B cell (primary cell): Measurements from ENCODE around the gene LSP1. TPM values are rescaled to one million over a fixed set of nuclear protein-coding genes. Genes with fewer than 3 reads are reported as not detected.
A peak's percentile ranks its signal among the peaks of the same experiment; 100 is the strongest.

ENCODE experiments used
- ATAC-seq: fragments of 200-7000 bp; cut with Tn5 transposase; one replicate; pipeline ENCODE4 v1.10.0; 2021; ENCODE audit warnings: low read depth, mild to moderate bottlenecking, moderate number of reproducible peaks, moderate library complexity
- CTCF ChIA-PET: fragments of 350-600 bp; sonication (Branson Sonifier 250); formaldehyde crosslinking; loops from one replicate; lab custom pipeline; 2021; ENCODE audit warnings: antibody characterized with exemption, inconsistent platforms; lab: Charles Lee
- POLR2A ChIA-PET: fragments of 350-600 bp; sonication (Branson Sonifier 250); formaldehyde crosslinking; loops from one replicate; lab custom pipeline; 2021; ENCODE audit warnings: antibody characterized with exemption; lab: Charles Lee
- DNase-seq: peaks from one replicate; pipeline ENCODE4 v3.0.0; 2013
- H2AFZ ChIP-seq: 2 replicates; pipeline ENCODE4 v1.6.1; 2012; ENCODE audit warnings: mild to moderate bottlenecking, low read depth, low read length; ENCODE audit not compliant: insufficient read depth, poor library complexity, severe bottlenecking
- H3K27ac ChIP-seq, 2 donors: 1 replicate in 1 of 2; 2 replicates in 1 of 2; pipeline ENCODE4 v1.5.1; 2012 to 2013; ENCODE audit warnings: low read length in 2 of 2, mild to moderate bottlenecking in 2 of 2, moderate library complexity in 1 of 2
- H3K27me3 ChIP-seq, 4 experiments: fragments of 200-600 bp in 1 of 4; sonication (generic) in 1 of 4; replicated peaks in 1 of 4; 1 replicate in 2 of 4; 2 replicates in 2 of 4; pipeline versions ENCODE4 v1.6.1 to v1.7.0; 2013 to 2016; ENCODE audit warnings: low read length in 3 of 4, mild to moderate bottlenecking in 2 of 4, mixed read lengths in 1 of 4, moderate library complexity in 1 of 4; ENCODE audit not compliant: insufficient read depth in 4 of 4, control insufficient read depth in 3 of 4; ENCODE audit errors: control extremely low read depth in 1 of 4
- H3K36me3 ChIP-seq, 2 experiments: replicated peaks in 1 of 2; 1 replicate in 1 of 2; 2 replicates in 1 of 2; pipeline versions ENCODE4 v1.6.1 to v1.7.1; 2013; ENCODE audit warnings: low read length in 1 of 2; ENCODE audit not compliant: insufficient read depth in 2 of 2, control insufficient read depth in 1 of 2; ENCODE audit errors: control extremely low read depth in 1 of 2, extremely low read depth in 1 of 2
- H3K4me1 ChIP-seq, 2 donors: fragments of 200-600 bp in 1 of 2; sonication (generic) in 1 of 2; 1 replicate in 1 of 2; 2 replicates in 1 of 2; pipeline versions ENCODE4 v1.5.1 to v1.6.1; 2013 to 2017; ENCODE audit warnings: low read length in 2 of 2; ENCODE audit not compliant: control insufficient read depth in 2 of 2, insufficient read depth in 2 of 2
- H3K4me2 ChIP-seq: replicated peaks from 2 replicates; pipeline ENCODE3; 2012; ENCODE audit warnings: mild to moderate bottlenecking, low read depth, low read length; ENCODE audit not compliant: poor library complexity, severe bottlenecking
- H3K4me3 ChIP-seq, 5 experiments: fragments of 200-600 bp in 1 of 5; sonication (generic) in 1 of 5; 1 replicate in 3 of 5; 2 replicates in 2 of 5; pipeline versions ENCODE4 v1.5.1 to v1.7.0; 2011 to 2016; ENCODE audit warnings: low read length in 4 of 5, mild to moderate bottlenecking in 4 of 5, low read depth in 2 of 5, control low read depth in 1 of 5, moderate library complexity in 1 of 5; ENCODE audit not compliant: insufficient read depth in 1 of 5; ENCODE audit errors: control extremely low read depth in 1 of 5, extremely low read depth in 1 of 5
- H3K79me2 ChIP-seq: fragments of 200-600 bp; sonication (generic); one replicate; pipeline ENCODE4 v1.6.0; 2016; ENCODE audit warnings: low read length; ENCODE audit not compliant: control insufficient read depth, insufficient read depth
- H3K9ac ChIP-seq: fragments of 200-600 bp; sonication (generic); 2 replicates; pipeline ENCODE4 v1.6.1; 2017; ENCODE audit warnings: mild to moderate bottlenecking, low read length, moderate library complexity
- H3K9me3 ChIP-seq, 3 donors: one replicate each; pipeline versions ENCODE4 v1.6.1 to v1.7.1; 2013; ENCODE audit warnings: low read length in 2 of 3; ENCODE audit not compliant: control insufficient read depth in 2 of 3, insufficient read depth in 1 of 3; ENCODE audit errors: control extremely low read depth in 1 of 3
- H4K20me1 ChIP-seq: 2 replicates; pipeline ENCODE4 v1.6.0; 2012; ENCODE audit warnings: mild to moderate bottlenecking, low read length; ENCODE audit not compliant: insufficient read depth, control insufficient read depth, poor library complexity, severe bottlenecking
- H3K27ac Mint-ChIP-seq: one replicate; pipeline ENCODE4 v1.8.0; 2021; ENCODE audit warnings: mixed read lengths
- H3K27me3 Mint-ChIP-seq: one replicate; pipeline ENCODE4 v1.8.0; 2021; ENCODE audit warnings: mixed read lengths
- H3K4me1 Mint-ChIP-seq: one replicate; pipeline ENCODE4 v1.8.0; 2021; ENCODE audit warnings: mixed read lengths
- H3K4me3 Mint-ChIP-seq: one replicate; pipeline ENCODE4 v1.8.0; 2021; ENCODE audit warnings: mixed read lengths
- H3K9me3 Mint-ChIP-seq: one replicate; pipeline ENCODE4 v1.8.0; 2022; ENCODE audit warnings: mixed read lengths; ENCODE audit not compliant: insufficient read depth
- CTCF ChIP-seq: fragments of 200-600 bp; IDR thresholded peaks from one replicate; pipeline ENCODE4 v1.8.0; 2022; ENCODE audit warnings: antibody characterized with exemption, mild to moderate bottlenecking
- EZH2 ChIP-seq: IDR thresholded peaks from 2 replicates; pipeline ENCODE4 v1.6.1; 2012; ENCODE audit warnings: borderline replicate concordance, low read depth, mild to moderate bottlenecking, moderate library complexity, low read length; ENCODE audit not compliant: insufficient read depth, poor library complexity, severe bottlenecking
- WGBS: methylation state at CpG from one replicate; pipeline ENCODE4 v1.1.5; 2013; ENCODE audit warnings: missing lambda C conversion rate; ENCODE audit not compliant: insufficient coverage; 5-methylcytosine and 5-hydroxymethylcytosine counted together
- intact Hi-C: fragments of 100-400 bp; cut with micrococcal nuclease; formaldehyde crosslinking; loops from one replicate; pipeline ENCODE4 v1.10.0; 2022
- polyA plus RNA-seq: library from polyadenylated mRNA; depleted of rRNA; stranded (reverse); fragments of >200 nt; gene quantifications from 2 replicates; pipeline ENCODE4 v1.2.3, GENCODE V29; 2012
- total RNA-seq, 2 donors: library from RNA; stranded (reverse); fragments of 120-200 nt in 1 of 2; gene quantifications; 1 replicate in 1 of 2; 2 replicates in 1 of 2; pipeline versions ENCODE4 v1.2.3 to v1.2.4, GENCODE V29; 2013 to 2022

LSP1 gene
- total and polyA plus RNA-seq, 2 donors (not counting 1 experiment from before 2014, with no cell fraction given) = 249 to 446 TPM

- Histone ChIP-seq H3K9me3 (no peaks in the 10 kb centered on the region), H3K9ac (no peak overlapping the region), H3K79me2 (peaks cover 27% of the 10 kb centered on the region), H3K4me3 (no peak overlapping the region), H3K36me3 (peaks cover 0 to 2% of the 10 kb centered on the region in 2 experiments), H2AFZ (no peak overlapping the region), H3K27ac (no peak overlapping the region), H3K4me1 (peaks cover 62 to 84% of the 10 kb centered on the region in 2 donors), H3K4me2 (peak overlapping the region; percentile 80), H4K20me1 (no peaks in the 10 kb centered on the region), H3K27me3 (no peaks in the 10 kb centered on the region)
- no peak overlapping the region for H3K4me3 Mint-ChIP-seq
- TF ChIP-seq EZH2 = no peak
- TF ChIP-seq CTCF = no peak
- peaks cover 81% of the 10 kb centered on the region for H3K4me1 Mint-ChIP-seq
- no peaks in the 10 kb centered on the region for H3K9me3 Mint-ChIP-seq
- ATAC-seq (no peak), DNase-seq (no peak)
- POLR2A ChIA-PET = no interaction called here
- peak overlapping the region; percentile 46 for H3K27ac Mint-ChIP-seq
- CTCF ChIA-PET = interaction anchor here (1.0 to 10.2 kb wide), 5 partner anchors 8 to 152 kb away, joined by 3 to 104 read pairs (median 3); partner anchors contain the start of gene TNNI2
- H3K27me3 Mint-ChIP-seq = no peaks in the 10 kb centered on the region
- WGBS = 94% methylated on average over 9 of the region's 9 CpGs
- intact Hi-C loops = loop anchor here (10.0 kb wide), 1 partner anchor 82 kb away; the partner anchor contains the start of gene CTSD
Measured at GRCh38 chr11:1846453-1846932, 6.4 kb upstream of the LSP1 start.

DNA sequence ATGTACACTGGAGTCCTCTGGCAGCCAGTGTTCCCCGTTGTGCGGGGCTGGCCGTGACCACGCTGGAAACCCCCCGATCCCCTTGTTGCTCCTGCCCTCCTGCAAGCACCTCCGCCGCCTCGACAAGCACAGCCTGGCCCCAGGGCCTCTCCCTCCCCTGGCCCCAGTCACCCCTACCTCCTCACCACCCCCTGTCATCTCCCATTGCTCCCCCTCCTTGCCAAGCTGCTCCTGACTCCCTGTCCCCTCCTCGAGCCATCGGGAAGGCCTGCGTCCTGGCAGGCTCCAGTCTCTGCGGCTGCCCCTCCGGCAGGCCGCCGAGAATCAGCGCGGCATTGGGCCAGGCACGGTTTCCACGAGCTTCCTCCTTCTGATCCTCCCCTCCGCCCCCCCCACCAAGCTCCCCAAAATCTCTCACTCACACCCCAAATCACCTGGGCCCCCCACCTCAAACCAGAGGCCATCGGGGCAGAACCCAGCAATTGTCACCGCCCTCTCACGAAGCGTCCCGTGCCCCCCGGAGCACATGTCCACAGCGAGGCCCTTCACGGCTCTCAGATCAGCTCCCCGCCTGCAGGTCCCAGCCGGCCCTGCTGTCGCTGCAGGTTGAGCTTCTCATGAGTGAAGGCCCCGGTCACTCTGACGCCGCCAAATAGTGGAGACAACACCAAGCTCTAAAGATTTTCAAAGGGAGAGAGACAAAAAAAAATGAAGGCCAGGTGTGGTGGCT is 5.7 kb upstream of the LSP1 start:
- POLR2A ChIA-PET = interaction anchor here (0.6 to 1.0 kb wide), 5 partner anchors 8 to 1580 kb away, joined by 3 to 13 read pairs (median 7); no protein-coding TSS in a partner anchor
- Mint-ChIP-seq H3K9me3 (no peaks in the 10 kb centered on the region), H3K27ac (peak overlapping the region; percentile 68), H3K27me3 (no peaks in the 10 kb centered on the region), H3K4me3 (peak overlapping the region; percentile 15), H3K4me1 (peaks cover 87% of the 10 kb centered on the region)
- no peak overlapping the region for H3K4me2 ChIP-seq
- H3K4me3 ChIP-seq = no peak overlapping the region
- CTCF ChIA-PET = interaction anchor here (1.0 to 10.2 kb wide), 6 partner anchors 8 to 35 kb away, joined by 3 to 104 read pairs (median 5); partner anchors contain the start of gene TNNI2
- H3K36me3 ChIP-seq = no peaks in the 10 kb centered on the region
- H3K79me2 ChIP-seq = peaks cover 34% of the 10 kb centered on the region
- DNase-seq = no peak
- 96% methylated on average over 34 of the region's 34 CpGs for WGBS
- no peaks in the 10 kb centered on the region for H4K20me1 ChIP-seq
- no peaks in the 10 kb centered on the region for H3K27me3 ChIP-seq
- H2AFZ ChIP-seq = no peak overlapping the region
- H3K9me3 ChIP-seq = no peaks in the 10 kb centered on the region
- no peak for ATAC-seq
- no peak overlapping the region for H3K27ac ChIP-seq
- TF ChIP-seq CTCF = no peak
- TF ChIP-seq EZH2 = no peak
- H3K4me1 ChIP-seq = peaks cover 69 to 87% of the 10 kb centered on the region in 2 donors
- H3K9ac ChIP-seq = no peak overlapping the region
- intact Hi-C loops = loop anchor here (10.0 kb wide), 1 partner anchor 82 kb away; the partner anchor contains the start of gene CTSD
